GM18868 (cell line): ENCODE measurements around the gene SPSB3.

Source experiments
- ATAC-seq: cut with Tn5 transposase; IDR thresholded peaks from one replicate; pipeline ENCODE4 v1.9.1; 2021; ENCODE audit warnings: mild to moderate bottlenecking, moderate library complexity; ENCODE audit not compliant: unreplicated experiment

Gene SPSB3

GRCh38 chr16:1775846-1776671, 6.3 kb downstream of the SPSB3 start:
- no peak for ATAC-seq

- no peak for ATAC-seq
Observed at GRCh38 chr16:1775006-1775845, 7.1 kb downstream of the SPSB3 start.

- no peak for ATAC-seq
Observed at GRCh38 chr16:1774448-1774780, 8.0 kb downstream of the SPSB3 start.

GRCh38 chr16:1773703-1774447, 8.5 kb downstream of the SPSB3 start:
- no peak for ATAC-seq

GRCh38 chr16:1772908-1773702, 9.3 kb downstream of the SPSB3 start, which contains the start of gene MRPS34:
Gene MRPS34, minus strand, starts transcription at chr16:1773134. Its CDS starts 15 bp downstream, at chr16:1773119.
- ATAC-seq = peak; percentile 39

- ATAC-seq = peak; percentile 15
Observed at GRCh38 chr16:1772362-1772907, 9.9 kb downstream of the SPSB3 start, which contains the start of gene EME2. Gene EME2, plus strand, starts transcription at chr16:1772810. Its CDS starts 418 bp downstream, at chr16:1773228.

- ATAC-seq = no peak
Observed at GRCh38 chr16:1771864-1772361, 10.5 kb downstream of the SPSB3 start.

GRCh38 chr16:1771188-1771863, 11.0 kb downstream of the SPSB3 start, which contains the start of gene NME3:
Gene NME3, minus strand, starts transcription at chr16:1771543. Its CDS starts 9 bp downstream, at chr16:1771534.
- no peak for ATAC-seq

- no peak for ATAC-seq
Observed at GRCh38 chr16:1770328-1771187, 11.8 kb downstream of the SPSB3 start.

GRCh38 chr16:1769402-1770300, 12.7 kb downstream of the SPSB3 start:
- ATAC-seq = no peak

GRCh38 chr16:1768767-1769401, 13.5 kb downstream of the SPSB3 start:
- ATAC-seq = no peak

GRCh38 chr16:1768061-1768766, 14.2 kb downstream of the SPSB3 start:
- ATAC-seq = no peak

- no peak for ATAC-seq
Observed at GRCh38 chr16:1767116-1767994, 15.0 kb downstream of the SPSB3 start.

- no peak for ATAC-seq
Observed at GRCh38 chr16:1766701-1767100, 15.7 kb downstream of the SPSB3 start.

GRCh38 chr16:1766231-1766630, 16.1 kb downstream of the SPSB3 start:
- ATAC-seq = no peak
